ENCODE results near the gene TMCO2.
"Not testable (repeated sequence)": the region's sequence is repeated elsewhere in the genome, so short reads cannot be mapped to it uniquely, and the experiment has no call there.

Gene TMCO2

DNA sequence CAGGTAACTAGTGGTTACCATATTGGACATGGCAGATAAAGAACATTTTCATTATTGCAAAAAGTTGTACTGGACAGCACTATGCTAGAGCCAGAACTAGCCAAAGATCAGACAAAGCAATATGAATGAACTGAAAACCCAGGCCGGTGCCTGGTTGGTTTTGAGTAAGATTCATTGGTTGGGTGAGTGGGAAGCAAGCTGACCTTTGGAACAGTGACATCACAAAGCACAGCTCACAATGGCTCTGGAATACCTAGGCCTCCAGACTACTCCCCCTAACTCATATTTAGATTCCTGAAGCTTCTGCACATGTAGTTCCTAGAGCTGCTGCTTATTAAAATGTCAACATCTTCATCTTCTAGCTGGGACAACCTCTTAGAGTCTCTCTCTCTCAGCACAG is at the start of gene TMCO2:
Gene TMCO2 (plus strand): TSS at position 283 of the 400 bp plus-strand sequence. CDS start 57 bp downstream, at position 340.
- FAIRE-seq = no peak

DNA sequence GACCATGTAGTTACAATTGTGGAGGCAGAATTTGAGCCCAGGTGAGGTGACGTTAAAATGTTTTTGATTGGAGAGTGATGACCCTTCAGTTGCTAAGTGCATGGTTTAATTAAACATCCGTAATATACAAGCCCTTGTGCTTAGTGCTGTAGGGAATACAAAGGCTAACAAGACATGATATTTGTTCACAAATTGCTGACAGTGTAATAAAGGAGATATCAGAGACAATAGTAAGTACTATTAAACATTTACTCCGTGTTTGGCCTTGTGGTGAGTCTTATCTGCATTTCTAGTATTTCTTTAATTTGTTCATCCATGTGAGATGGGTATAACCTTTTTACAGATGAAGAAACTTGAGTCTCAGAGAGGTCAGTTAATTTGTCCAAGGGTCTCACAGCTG is 48.6 kb upstream of the TMCO2 start:
- no peak for FAIRE-seq

DNA sequence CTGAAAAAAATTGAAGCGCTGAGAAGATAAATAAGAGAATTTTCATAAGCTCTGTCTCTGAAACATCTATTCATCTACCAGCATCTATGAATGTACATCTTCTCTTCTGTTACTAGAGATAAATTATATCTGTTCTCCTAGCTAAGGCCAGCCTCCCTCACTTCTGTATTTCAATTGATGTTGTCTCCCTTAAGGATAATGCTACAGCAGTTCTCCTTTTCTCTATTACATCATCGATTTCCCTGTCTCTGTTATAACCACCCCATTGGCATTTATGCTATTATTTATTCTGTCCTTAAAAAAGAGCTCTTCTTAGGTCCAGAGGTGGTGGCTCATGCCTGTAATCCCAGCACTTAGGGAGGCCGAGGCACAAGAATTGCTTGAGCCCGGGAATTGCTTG is 42.9 kb upstream of the TMCO2 start:
- no peak for FAIRE-seq

- no peak for FAIRE-seq
These were observed 37.1 kb upstream of the TMCO2 start for GRCh38 chr1:40210511-40211204.

- no peak for FAIRE-seq
These were observed 29.4 kb upstream of the TMCO2 start for GRCh38 chr1:40218333-40218732.

- FAIRE-seq = not testable (repeated sequence)
These were observed 26.2 kb upstream of the TMCO2 start for GRCh38 chr1:40221471-40221905.

DNA sequence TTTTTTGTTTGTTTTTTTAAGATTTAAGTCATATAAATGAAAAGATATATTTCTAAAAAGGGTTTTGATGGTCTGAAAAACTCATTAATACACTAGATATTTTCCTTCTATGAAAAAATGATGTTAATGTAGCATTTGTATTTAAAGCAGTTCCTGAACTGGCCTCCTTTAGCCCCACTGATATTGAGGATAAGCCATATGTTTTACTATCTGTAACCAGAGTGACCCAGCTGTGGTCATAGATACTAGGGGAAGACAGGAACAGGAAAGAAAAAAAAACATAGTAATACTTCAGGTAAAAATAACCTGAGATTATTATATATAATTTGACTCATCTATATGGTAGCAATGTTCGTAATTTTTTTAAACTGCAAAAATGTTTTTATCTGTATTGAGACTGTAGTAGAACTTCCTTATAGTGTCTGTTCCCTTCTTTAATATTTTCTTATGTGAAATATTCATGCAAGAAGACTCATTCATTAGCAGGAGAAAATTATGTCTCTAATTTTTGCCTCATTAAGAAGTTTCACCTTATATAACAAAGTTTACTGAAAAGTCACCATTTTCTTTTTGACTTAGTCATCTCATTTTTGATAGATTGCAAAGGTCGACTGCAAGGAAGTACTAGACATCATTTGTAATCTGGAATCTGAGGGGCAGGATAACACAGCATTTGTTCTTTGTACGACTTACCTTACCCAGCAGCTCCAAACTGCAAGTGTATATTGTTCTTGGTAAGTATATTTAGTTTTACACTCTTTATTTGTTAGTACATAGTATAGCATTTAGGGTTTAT is 25.6 kb upstream of the TMCO2 start:
- no peak for FAIRE-seq

DNA sequence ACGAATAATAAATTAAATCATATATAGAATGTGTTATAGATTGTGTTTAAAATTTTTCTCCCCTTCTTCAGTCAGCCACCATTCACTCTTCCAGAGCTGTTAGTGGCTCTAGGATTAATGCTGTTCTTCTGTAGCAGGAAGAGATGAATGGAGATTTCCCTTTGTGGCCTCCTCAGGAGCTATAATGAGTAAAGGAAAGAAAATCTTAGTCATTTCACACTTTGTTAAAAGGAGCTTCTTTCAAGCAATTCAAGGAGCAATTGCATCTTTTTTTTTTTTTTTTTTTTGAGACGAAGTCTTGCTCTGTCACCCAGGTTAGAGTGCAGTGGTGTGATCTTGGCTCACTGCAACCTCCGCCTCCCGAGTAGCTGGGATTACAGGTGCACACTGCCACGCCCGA is 23.7 kb upstream of the TMCO2 start:
- no peak for FAIRE-seq

DNA sequence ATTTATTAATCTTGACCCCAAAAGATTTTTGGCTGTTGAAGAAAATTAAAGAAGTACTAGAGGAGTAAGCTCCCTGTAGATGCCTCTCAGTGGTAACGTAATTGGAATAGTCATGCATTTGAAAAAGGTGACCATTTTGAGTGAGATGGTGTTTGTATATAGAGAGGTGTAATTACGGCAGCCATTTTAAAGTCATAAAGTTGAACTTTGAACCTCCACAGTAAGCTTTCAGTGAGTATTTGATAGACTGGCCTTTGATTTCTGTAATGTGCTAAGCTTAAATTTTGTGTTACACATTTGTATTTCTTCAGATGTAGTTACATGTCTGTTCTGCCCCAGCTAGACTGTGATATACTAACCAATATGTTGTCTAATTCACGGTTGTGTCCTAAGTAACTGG is 21.5 kb upstream of the TMCO2 start:
- FAIRE-seq = no peak

- no peak for FAIRE-seq
These were observed 15.3 kb upstream of the TMCO2 start for GRCh38 chr1:40232444-40232843.

DNA sequence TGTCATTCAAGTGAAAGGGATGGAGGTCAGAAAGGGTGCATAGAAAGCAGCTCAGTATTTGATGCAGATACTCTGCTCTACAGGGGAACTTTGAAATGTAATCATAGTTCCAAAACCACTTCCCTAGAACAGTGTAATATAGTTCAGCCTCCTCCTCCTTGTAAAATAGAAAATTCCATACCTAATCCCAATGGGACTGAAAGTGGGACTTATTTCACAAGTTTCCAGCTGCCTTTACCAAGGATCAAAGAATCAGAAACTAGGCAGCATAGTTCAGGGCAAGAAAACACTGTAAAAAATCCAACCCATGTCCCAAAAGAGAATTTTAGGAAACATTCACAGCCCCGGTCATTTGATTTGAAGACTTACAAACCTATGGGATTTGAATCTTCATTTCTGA is 8.1 kb upstream of the TMCO2 start:
- FAIRE-seq = no peak

- FAIRE-seq = no peak
These were observed 7.3 kb upstream of the TMCO2 start for GRCh38 chr1:40240390-40240789.

GRCh38 chr1:40241362-40241761 is 6.4 kb upstream of the TMCO2 start:
- FAIRE-seq = no peak

DNA sequence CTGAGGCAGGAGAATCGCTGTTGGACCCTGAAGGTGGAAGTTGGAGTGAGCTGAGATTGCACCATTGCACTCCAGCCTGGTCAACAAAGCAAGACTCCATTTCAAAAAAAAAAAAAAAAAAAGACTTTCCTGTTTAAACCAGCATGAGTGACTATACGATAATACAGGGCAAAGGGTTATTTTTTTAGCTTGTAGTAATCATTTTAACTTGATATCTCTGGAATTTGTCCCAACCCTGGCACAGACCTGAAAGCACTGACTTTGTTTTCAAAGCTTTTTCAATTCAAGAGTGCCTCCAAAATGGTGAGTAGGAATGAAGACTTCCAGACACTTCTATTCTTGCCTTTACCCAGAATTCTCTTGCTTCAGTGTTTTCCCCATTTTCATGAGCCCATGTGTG is 4.4 kb upstream of the TMCO2 start:
- no peak for FAIRE-seq

GRCh38 chr1:40244138-40244744 is 3.5 kb upstream of the TMCO2 start:
- FAIRE-seq = no peak

DNA sequence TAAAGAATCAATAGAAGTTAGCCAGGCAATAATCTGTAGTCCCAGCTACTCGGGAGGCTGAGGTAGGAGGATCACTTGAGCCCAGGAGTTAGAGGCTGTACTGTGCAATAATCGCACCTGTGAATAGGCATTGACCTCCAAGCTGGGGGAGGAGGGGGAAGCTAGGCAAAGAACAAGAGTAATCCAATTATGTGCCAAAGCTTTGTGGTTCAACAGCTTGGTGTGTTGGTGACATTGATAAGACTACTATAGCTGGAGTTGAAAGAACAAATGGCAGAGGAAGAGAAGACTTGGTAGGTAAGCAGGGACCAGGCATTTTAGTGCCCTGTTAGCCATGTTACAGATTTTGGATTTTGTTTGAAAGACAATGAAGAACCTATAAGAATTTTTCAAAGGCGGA is 2.1 kb upstream of the TMCO2 start:
- no peak for FAIRE-seq

DNA sequence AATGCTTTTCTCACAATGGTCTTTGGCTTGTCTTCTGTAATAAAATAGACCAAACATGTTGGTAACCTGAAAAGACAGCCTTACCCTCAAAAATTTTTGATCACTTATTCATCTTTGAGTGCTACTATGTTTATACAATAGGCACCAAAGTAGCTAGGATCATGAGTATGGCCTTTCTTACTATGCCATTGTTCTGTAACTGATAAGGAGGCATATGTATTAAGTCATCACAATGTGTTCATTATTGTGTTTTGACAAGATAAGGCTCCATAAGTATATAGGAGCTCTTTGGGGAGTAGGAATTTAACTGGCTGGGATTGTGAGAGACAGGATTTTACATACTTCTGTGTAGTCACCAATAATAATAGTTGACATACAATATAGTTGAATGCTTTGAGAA is 675 bp downstream of the TMCO2 start:
- no peak for FAIRE-seq

GRCh38 chr1:40251456-40251855 is 3.7 kb downstream of the TMCO2 start:
- FAIRE-seq = no peak

GRCh38 chr1:40252601-40253000 is 4.9 kb downstream of the TMCO2 start:
- FAIRE-seq = no peak

GRCh38 chr1:40255231-40255630 is 7.5 kb downstream of the TMCO2 start:
- no peak for FAIRE-seq

DNA sequence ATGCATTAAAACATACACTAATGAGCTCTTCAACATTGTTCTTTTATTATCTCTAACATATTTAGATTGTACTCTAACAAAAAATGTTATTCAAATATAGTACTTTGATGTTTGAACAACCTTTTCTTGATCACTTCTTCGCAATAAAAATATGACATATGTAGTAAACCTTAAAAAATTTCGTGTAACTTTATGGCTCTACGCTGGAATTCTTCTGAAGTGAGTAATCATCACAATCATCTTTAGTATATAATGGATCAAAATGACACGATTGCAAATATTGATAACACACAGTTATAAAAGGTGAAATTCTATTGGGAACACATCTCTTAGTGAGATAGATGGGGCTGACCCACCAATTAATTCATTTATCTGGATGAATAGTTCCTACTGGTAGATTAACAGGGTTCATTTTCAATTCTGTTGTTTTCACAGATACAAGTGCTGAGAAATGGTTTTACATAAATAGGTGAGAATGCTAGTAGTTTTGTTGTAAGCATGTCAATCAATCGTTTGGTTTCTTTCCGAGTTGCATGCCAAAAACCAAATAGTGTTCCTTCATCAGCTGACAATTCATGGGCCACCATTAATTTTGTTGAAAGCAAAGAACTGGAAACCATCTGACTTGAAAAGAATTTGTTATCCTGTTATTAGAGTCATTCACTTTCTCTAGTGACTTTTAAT is 8.8 kb downstream of the TMCO2 start:
- FAIRE-seq = no peak

DNA sequence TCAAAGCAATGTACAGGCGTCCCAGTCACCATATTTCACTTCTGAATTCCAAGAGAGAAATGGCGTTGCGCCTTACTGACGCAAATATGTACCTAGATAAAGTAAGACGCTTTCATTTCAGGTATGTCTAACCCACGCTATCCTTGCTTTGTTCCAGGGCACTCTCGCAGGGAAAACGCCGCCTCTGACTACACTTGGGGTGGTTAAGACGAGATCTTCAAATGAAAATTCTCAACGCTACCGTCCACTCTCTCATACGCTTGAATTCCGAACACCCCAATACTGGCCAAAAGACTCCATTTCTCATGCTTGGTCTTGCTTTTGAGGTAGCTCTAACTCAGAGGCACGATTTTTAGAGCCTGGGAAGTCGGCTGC is 9.6 kb downstream of the TMCO2 start:
- no peak for FAIRE-seq

DNA sequence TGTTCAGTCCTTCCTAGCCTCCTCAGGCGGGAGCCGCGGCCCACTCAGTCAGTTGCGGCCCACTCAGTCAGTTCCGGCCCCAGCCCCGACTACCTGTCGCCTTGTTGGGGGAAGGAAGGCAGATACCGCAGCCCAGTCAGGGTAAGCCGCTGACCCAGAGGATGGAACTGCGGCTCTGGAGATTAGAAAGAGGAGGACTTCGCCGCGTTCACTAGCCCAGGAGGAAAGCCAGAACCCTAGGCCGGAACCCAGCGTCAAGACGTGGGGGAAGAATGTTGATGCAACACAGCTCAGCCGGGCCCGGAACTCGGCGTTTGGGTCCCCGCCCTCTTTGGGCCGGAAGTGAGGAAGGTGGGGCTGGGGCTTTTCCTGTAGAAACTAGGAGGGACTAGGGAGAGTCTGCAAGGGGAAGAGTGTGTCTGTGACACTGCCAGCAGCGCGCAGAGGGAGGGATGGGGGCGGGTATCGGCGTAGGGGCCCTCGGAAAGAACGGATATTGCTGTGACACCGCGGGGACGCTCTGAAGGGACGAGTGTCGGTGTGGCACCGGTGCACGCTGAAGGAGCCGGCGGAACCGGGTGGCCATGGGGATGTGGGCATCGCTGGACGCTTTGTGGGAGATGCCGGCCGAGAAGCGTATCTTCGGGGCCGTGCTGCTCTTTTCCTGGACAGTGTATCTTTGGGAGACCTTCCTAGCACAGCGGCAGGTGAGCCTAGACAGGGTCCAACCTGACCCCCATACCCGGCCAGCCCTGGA is 10.1 kb downstream of the TMCO2 start, which contains the start of gene ZMPSTE24:
Gene ZMPSTE24 (plus strand): TSS at position 549 of the 757 bp plus-strand sequence. CDS start 36 bp downstream, at position 585.
- FAIRE-seq = peak; percentile 86

Measured in A204.1 (cell line).